ENCODE measurements around the gene ATOH8. TPM values are rescaled to one million over a fixed set of nuclear protein-coding genes. Genes with fewer than 3 reads are reported as not detected.
A peak's percentile ranks its signal among the peaks of the same experiment; 100 is the strongest.

The ATOH8 gene
- total RNA-seq, 1 donor from 2014 or later, result 1.9 TPM

DNA sequence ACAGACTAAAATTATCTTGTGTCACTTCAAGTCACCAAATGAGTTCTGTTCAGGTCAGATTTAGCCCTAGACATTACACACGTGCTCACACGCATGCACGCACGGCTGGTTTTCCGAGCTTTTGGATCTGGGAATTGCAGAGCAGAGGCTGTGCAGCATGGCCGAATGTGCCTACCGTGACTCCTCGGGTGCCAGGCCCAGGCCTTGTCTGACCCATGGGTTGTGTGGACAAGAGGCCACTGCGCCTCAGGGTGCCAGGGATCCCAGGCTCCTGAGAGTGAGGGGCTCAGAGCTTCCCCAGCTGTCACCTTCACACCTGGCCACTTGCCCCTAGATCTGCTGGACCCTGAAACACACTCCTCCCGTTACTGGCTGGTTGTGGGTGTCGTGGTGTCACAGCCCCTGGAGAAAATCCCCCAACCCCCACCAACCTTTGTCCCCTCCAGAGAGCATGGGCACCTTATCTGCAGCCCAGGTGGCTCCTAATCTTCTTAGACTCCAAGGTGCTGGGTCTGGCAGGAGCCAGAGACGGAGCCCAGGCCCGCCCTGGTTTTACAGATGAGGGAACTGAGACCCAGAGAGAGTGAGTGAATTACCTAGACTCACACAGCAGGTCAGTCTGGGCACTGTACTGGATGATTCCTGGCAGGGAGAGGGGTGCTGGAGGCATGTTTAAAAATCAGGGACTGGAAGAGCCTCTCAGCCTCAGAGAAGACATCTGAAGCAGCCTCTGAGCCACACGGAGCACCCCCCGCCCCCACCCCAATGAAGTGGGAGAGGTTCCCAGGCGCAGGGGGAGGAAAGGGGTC lies 56.8 kb downstream of the ATOH8 start:
- FAIRE-seq, result no peak
- Histone ChIP-seq H2AFZ (ENCODE audit: low read depth, low read length) (peak overlapping the region; percentile 58), H3K79me2 (ENCODE audit: insufficient read depth, low read length) (no peaks in the 10 kb centered on the region), H3K9me3 (ENCODE audit: insufficient read depth, low read depth, low read length) (no peaks in the 10 kb centered on the region), H3K27ac (ENCODE audit: low read depth, low read length) (no peak overlapping the region), H3K27me3 (ENCODE audit: insufficient read depth, low read length) (no peaks in the 10 kb centered on the region), H4K20me1 (ENCODE audit: insufficient read depth, low read length) (no peaks in the 10 kb centered on the region), H3K36me3 (ENCODE audit: insufficient read depth, low read length) (no peaks in the 10 kb centered on the region), H3K4me3 (ENCODE audit: insufficient read depth, low read depth, low read length) (no peak overlapping the region), H3K9ac (ENCODE audit: low read length) (no peak overlapping the region), H3K4me1 (ENCODE audit: insufficient read depth, low read length) (peaks cover 5% of the 10 kb centered on the region), H3K4me2 (ENCODE audit: low read length) (no peak overlapping the region)
- H3K27ac Mint-ChIP-seq (ENCODE audit: unreplicated experiment), result no peak overlapping the region
- H3K36me3 Mint-ChIP-seq (ENCODE audit: low read depth, unreplicated experiment), result no peaks in the 10 kb centered on the region
- H3K4me3 Mint-ChIP-seq (ENCODE audit: unreplicated experiment), result no peak overlapping the region
- no peaks in the 10 kb centered on the region for H3K4me1 Mint-ChIP-seq (ENCODE audit: low read depth, unreplicated experiment)
- DNase-seq (ENCODE audit: low read depth), result no peak
- TF ChIP-seq, protein P1, sequence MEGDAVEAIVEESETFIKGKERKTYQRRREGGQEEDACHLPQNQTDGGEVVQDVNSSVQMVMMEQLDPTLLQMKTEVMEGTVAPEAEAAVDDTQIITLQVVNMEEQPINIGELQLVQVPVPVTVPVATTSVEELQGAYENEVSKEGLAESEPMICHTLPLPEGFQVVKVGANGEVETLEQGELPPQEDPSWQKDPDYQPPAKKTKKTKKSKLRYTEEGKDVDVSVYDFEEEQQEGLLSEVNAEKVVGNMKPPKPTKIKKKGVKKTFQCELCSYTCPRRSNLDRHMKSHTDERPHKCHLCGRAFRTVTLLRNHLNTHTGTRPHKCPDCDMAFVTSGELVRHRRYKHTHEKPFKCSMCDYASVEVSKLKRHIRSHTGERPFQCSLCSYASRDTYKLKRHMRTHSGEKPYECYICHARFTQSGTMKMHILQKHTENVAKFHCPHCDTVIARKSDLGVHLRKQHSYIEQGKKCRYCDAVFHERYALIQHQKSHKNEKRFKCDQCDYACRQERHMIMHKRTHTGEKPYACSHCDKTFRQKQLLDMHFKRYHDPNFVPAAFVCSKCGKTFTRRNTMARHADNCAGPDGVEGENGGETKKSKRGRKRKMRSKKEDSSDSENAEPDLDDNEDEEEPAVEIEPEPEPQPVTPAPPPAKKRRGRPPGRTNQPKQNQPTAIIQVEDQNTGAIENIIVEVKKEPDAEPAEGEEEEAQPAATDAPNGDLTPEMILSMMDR (IDR thresholded peaks at IDR 0.05; ENCODE audit: insufficient read depth, low read depth, low read length), result no peak
- no peak for TF ChIP-seq EZH2 (IDR thresholded peaks at IDR 0.05; ENCODE audit: insufficient read depth, low read length)
- no peaks in the 10 kb centered on the region for H3K9me3 Mint-ChIP-seq (ENCODE audit: unreplicated experiment)
- H3K27me3 Mint-ChIP-seq (ENCODE audit: low read depth, unreplicated experiment), result peaks cover 57% of the 10 kb centered on the region

DNA sequence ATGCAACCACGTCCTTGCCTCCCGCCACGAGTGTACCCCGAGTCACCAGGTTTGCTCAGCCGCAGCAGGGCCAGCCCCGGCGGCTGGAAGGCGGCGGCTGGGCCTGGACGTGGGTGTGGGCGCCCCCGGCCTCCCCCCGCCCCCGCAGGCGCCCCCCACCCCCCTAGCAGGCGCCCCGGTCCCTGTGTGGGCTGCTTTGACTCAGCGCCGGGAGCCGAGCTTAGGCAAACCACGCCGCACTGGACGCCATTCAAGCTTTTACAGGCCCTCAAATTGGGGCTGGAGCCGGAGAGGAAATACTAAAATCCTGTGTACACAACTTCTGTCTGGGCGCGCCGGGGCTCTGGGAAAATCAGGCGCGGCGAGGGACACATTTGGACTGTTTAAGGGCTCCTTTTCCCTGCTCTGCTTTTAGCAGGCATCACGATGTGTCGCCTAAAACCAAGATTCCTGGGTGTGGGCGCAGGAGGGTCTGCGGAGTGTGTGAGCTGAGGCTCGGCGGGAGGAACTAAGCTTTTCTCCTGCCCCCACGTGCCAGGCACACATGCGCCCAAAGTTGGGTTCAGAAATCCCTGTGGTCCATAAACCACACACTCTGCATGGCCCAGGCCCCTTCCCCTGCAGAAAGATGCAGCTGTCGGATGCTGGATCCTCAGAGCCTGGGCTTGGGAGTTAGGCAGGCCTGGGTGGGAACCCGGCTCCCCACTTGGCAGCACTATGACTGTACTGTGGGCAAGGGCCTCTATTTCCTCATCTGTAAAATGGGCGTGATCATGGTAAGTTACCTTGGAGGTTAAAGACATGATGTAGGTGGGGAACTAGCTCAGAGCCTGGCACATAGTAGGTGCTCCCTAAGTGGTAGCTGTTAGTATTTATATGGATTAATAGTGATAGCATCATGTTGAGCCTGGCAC lies 57.6 kb downstream of the ATOH8 start:
- Histone ChIP-seq H2AFZ (ENCODE audit: low read depth, low read length) (peak overlapping the region; percentile 72), H3K79me2 (ENCODE audit: insufficient read depth, low read length) (no peaks in the 10 kb centered on the region), H3K36me3 (ENCODE audit: insufficient read depth, low read length) (no peaks in the 10 kb centered on the region), H3K27me3 (ENCODE audit: insufficient read depth, low read length) (no peaks in the 10 kb centered on the region), H3K27ac (ENCODE audit: low read depth, low read length) (no peak overlapping the region), H4K20me1 (ENCODE audit: insufficient read depth, low read length) (no peaks in the 10 kb centered on the region), H3K4me2 (ENCODE audit: low read length) (peak overlapping the region; percentile 57), H3K4me1 (ENCODE audit: insufficient read depth, low read length) (peaks cover 5% of the 10 kb centered on the region), H3K4me3 (ENCODE audit: insufficient read depth, low read depth, low read length) (no peak overlapping the region), H3K9me3 (ENCODE audit: insufficient read depth, low read depth, low read length) (no peaks in the 10 kb centered on the region), H3K9ac (ENCODE audit: low read length) (peak overlapping the region; percentile 21)
- Mint-ChIP-seq H3K9me3 (ENCODE audit: unreplicated experiment) (no peaks in the 10 kb centered on the region), H3K36me3 (ENCODE audit: low read depth, unreplicated experiment) (no peaks in the 10 kb centered on the region), H3K4me3 (ENCODE audit: unreplicated experiment) (no peak overlapping the region), H3K27ac (ENCODE audit: unreplicated experiment) (no peak overlapping the region), H3K4me1 (ENCODE audit: low read depth, unreplicated experiment) (no peaks in the 10 kb centered on the region), H3K27me3 (ENCODE audit: low read depth, unreplicated experiment) (peaks cover 55% of the 10 kb centered on the region)
- no peak for FAIRE-seq
- no peak for TF ChIP-seq EZH2 (IDR thresholded peaks at IDR 0.05; ENCODE audit: insufficient read depth, low read length)
- TF ChIP-seq, protein P1 (IDR thresholded peaks at IDR 0.05; ENCODE audit: insufficient read depth, low read depth, low read length), result no peak
- DNase-seq (ENCODE audit: low read depth), result peak; percentile 53
